ENCODE results near the gene POLR2L.

Gene POLR2L

DNA sequence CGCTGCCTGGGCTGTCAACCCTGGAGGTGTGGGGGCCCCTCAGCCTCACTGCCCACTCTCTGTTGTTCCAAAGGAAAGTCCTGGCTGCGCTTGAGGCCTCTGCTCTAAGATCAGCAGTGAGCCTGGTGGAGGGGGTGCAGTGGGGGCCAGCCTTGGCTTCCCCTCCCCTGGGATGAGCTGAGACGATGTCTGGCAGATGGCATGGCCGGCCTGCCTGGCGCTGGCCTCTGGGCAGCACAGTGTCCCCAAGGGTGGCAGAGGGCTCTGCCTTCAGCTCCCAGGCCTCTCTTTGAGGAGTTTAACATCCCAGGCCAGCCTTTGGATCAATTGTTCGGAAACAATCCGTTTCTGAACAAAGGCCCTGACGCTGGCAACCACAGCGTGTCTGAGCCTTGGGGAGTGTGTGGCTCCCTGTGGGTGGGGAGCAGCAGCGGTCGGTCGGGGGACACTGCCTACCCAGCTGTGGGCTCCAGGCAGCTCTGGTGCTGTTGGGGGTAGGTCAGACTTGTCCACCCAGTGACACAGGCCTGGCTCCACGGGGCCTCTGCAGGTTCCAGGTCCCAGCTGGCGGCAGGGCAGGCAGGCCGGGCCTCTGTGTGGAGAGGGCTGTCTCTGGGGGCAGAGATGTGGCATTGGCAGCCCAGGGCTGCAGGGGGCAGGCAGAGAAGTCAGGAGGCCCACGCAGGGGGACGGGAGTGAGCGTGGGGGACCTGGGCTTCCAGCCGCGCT is 12.4 kb upstream of the POLR2L start:
- no peak for DNase-seq (ENCODE audit: low spot score)

DNA sequence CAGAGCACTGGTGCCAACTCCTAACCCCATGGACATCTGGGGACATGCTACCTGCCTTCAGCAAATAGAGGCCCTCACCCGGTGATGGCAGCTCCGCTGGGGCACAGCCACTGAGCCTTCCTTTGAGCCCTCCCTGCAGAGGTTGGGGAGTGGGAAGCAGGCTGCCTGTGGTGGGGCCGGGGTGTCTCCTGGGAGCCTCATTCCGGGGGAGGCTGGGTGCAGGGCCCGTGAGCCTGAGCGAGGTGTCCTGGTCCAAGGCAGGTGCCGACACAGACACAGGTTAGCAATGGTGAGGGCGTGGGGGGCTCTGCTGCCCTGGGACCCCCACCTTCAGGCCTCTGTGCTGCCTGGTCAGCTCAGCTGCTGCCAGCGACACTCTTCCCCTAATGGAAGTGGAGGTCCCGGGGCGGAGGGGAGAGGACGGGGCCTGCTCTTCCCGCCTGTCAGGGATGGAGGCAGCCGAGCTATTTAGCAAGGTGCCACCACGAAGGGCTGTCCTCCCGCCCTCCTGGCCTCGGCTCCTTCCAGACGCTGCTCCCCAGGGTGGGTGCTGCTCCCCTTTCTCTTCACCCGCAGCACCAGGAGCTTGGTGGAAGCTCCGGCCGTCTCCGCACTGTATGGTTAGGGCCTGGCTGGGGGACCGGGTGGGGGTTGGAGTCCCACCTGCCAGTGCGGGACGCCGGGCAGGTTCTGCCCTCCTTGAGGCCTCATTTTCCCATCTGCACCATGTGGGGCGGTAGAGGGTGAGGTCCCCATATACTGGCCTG is 11.5 kb upstream of the POLR2L start:
- DNase-seq (ENCODE audit: low spot score), result no peak

DNA sequence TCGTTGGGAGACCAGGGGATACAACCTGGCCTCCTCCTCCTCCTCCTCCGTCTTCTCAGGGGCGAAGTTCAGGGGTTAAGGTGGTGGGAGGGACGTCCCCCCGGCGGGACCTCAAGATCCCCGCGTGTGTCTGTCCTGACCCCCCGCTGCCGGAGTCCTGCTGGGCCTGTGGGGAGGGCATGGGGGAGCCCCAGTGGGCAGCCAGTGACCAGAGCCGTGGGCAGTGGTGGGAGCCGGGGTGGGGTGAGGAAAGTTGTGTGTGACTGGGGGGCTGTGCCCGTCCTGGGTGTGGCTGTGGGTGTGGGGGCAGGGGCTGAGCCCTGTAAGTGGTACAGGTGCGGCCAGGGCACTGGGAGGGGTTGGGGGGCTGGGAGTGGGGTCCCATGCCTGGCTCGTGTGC is 10.4 kb upstream of the POLR2L start:
- DNase-seq (ENCODE audit: low spot score), result no peak

DNA sequence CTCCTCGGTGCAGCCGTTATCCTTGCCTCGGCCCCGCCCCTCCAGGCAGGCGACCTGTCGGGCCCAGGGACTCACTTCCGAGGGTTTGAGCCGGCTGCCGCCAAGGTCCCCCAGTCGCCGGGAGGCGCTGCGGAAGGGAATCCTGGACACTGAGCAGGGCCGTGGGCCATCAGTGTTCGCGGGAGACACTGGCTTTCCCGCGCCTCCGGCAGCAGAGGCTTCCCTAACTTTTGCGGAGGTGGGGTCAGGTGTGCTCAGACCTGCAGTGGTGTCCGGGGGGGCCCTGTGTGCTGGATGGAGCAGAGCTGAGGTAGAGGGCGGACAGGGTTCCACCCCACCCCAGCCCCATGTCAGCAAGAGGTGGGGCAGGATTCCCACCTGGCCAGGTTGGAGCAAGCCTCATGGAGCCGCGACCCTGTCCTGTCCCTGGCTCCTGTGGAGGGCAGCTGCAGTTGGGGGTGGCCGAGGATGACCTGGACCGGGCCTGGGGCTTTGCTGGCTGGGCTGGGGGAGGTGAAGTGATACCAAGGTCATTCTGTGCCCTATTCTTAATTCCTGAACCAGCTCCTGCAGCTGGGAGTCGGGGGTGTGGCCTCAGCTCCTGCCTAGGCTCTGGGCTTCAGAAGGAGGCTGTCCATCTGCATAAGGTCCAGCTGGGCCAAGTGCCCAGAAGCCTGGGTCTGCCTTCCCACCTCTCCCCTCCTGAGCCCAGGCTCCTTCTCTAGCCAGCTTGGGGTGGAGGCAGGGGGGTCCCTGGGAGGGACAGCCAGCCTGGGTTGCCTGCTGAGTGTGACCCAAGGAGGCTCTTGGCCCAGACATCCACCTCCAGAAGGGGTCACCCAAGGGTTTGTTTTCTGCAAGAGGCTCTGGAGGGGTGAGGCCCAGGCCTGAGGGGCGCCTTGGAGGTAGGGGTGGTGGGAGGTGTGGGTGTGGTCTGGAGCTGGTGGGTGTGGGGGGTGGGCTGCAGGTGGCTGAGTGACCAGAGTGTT is 8.7 kb upstream of the POLR2L start:
- DNase-seq (ENCODE audit: low spot score), result no peak

DNA sequence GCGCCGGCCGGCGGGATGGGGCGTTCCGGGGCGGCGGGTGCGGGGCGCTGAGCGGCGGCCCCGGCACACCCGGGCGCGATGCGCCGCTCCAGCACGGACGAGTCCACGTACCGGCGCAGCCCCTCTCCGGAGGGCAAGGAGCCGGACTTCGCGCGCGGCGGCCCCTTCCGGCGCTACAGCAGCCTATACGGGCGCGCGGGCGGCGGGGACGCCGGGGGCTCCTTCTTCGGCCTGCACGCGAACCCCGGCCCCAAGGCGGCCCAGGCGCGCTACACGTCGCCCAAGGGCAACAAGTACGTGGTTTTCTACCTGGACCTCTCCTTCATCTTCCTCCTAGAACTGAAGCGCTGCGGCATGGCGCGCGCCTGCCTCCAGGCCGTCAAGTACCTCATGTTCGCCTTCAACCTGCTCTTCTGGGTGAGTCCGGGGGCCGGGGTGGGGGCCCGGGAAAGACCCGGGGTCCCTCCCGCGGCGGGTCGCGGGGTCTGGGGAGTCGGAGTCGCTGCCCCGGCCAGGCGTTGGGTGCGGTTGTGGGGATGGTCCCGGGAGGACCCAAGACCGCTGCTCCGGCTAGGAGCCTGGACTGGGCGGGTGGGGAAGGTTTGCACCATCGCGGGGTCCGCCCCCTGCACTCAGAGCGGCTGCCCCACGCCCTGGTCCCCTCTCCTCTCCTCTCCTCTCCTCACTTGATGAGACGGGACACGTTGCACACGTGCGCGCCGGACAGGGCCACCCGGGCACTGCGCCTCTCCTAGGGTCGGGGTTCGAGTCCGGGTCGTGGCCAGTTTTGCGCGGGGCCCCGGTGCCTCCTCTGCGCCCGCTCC is 7.8 kb upstream of the POLR2L start:
- no peak for DNase-seq (ENCODE audit: low spot score)

DNA sequence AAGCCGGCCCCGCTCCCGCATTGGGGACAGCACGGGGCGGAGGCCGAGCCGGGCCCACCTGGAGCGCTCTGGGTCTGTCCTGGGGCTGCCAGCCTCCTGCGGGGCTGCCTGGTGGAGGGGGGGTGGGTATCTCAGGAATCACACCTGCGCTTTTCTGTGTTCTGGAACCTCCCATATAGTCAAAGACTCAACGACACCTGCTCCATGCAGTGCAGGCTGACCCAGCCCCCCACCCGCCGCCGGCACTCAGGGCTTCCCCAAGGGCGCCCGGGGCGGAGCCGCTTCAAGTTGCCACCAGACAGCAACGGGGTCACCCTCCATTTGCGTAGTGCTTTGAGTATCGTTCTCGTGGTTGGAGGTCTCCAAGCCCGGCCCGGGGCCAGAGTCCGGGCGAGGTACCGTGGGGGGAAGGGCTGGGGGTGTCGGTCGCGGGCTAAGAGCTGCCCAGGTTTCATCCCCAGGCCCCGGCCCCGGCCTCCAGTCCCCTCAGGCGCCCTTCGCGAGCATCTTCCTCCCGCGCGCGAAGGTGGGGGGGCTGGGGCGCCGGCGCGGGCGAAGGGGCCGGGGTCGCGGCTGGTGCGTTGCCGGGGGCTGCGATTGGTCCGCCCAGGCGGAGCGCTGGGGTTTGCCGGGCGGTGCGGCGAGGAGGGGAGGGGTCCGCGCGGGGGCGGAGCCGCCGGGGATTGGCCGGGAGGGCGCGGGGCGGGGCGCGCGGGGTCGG is 6.9 kb upstream of the POLR2L start:
- no peak for DNase-seq (ENCODE audit: low spot score)

DNA sequence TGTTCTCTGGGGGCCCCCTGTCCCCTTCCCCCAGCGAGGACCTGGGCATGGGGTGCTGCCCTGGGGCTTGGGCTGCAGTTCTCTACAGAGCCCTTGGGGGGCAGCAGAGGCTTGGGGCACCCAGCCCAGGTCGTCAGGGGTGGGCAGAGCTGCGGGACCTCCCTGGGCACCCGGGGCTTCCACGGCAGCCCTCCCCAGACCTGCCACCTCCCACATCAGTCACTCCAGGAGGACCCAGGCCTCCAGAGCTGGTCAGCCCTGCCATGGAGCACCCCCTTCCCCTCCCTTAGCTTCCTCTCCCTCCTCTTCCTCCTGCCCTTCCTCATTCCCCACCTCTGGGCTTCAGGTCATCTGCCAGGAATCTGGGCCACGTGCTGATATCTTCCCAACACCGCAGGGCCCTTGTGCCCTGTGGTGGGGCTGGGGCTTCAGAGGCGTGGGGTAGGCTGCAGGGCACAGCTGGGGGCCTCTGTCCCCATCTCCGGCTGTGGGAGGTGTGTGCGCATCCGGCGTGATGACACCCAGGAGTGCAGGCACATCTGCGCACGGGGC is 6.1 kb upstream of the POLR2L start:
- DNase-seq (ENCODE audit: low spot score), result no peak

DNA sequence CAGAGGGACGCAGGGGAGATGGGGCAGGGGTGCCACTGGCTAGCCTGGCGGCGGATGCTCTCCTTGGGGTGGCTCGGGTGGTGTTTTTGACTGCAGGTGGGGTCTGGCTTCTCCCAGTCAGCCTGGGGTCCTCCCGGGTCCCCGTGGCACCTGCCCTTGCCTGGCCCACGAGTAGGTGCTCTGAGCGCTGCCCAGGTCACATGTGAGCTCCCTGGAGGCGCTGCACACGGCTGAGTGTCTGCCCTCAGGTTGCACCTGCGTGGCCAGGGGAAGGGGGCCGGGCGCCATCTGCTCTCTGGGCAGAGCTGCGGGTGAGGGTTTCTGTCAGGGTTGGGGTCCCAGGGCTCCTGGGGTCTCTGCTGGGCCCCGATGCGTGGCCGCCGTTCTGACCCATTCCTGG is 5.5 kb upstream of the POLR2L start:
- no peak for DNase-seq (ENCODE audit: low spot score)

DNA sequence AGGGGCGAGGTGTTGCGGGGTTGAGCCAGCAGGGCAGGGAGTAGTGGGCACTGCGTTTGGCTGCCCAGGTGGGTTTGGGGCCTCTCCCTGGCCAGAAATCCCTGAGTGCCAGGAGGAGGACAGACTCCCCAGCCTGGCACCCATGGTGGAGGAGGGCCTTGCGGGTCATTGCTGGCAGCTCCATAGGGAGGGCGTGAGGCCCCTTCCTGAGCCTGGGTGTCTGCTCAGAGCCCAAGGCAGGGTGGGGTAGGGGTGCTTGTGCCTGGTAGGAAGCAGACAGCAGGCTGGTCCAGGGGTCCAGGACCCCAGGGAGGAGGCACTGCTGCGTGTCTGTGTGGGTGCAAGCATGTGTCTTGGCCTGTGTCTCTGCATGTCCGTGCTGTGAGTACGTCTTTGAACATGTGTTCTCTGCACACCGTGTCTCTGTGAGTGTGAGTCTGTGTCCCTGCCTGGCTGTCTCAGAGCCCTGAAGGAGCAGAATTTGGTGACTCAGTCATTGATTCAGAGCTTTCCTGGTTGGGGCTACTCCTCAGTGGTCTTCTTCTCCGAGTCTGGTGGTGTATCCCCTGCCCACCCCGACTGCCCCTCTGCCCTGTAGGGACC is 4.3 kb upstream of the POLR2L start:
- DNase-seq (ENCODE audit: low spot score), result no peak

DNA sequence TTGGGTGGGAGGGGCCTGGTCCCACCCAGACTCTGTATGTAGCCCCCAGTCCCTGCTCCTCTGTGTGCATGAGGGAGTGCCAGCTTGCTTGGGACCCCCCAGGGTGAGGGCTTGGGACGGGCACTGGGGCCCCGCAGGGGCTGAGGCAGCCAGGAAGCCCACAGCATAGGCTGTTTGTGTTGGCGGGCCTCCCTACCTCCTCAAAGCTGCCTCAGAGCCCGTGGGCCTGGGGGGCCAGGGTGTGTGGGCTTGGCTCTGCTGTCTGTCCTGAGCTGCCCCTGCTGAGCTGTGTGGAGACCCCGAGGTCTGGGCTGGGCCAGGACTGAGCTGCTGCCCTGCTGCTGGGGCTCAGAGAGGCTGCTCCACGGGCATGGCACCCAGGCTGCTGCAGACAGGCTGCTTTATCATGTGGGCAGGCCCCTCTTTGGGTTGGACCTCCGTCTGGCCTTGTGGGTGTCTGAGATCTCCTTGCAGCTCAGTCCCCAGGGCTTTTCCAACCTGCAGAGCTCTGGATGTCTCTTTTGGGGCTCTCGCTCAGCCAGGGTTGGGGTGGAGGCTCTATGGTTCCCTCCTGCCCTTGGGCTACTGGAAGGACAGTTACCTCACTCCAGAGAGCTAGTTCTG is 3.7 kb upstream of the POLR2L start:
- DNase-seq (ENCODE audit: low spot score), result no peak

DNA sequence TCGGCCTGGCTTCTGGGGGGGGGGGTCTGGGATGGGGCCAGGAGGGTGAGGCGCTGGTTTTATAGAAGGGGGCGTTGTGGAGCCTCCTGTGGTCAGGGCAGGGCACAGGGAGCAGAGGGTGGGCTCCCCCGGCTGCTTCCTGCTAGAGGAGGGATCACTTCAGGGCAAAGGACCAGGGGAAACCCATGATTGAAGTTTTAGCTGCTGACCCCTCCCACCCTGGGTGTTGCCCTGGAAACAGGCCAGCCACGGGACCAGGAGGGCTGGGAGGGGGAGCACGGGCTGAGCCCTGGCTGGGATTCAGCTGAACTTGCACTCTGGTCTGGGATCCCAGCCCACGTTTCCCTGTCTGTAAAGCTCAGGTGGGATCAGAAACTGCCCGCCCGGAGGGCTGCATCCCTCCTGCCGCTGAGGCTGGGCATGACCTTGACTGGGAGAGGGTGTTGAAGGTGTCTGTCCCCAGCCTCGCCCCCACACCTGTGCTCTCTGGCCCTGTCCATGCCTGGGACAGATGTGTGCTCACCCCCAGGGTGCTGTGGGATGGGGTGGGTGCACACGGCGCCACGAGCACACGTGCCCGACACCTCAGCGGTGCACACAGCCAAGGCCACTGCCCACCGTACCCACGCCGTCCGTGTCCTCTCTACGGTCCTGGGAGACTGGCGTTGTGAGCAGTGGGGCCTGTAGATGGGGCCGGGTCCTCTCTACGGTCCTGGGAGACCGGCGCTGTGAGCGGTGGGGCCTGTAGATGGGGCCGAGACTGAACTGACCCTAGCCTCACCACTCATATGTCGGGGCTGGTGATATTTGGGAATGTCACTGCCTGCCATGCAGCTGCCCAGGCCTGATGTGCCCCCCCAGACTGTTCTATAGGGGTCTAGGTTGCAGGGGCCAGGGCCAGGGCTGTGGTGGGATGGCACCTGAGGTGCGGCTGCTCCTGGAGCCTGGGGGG is 2.6 kb upstream of the POLR2L start:
- peak; percentile 82 for DNase-seq (ENCODE audit: low spot score)

DNA sequence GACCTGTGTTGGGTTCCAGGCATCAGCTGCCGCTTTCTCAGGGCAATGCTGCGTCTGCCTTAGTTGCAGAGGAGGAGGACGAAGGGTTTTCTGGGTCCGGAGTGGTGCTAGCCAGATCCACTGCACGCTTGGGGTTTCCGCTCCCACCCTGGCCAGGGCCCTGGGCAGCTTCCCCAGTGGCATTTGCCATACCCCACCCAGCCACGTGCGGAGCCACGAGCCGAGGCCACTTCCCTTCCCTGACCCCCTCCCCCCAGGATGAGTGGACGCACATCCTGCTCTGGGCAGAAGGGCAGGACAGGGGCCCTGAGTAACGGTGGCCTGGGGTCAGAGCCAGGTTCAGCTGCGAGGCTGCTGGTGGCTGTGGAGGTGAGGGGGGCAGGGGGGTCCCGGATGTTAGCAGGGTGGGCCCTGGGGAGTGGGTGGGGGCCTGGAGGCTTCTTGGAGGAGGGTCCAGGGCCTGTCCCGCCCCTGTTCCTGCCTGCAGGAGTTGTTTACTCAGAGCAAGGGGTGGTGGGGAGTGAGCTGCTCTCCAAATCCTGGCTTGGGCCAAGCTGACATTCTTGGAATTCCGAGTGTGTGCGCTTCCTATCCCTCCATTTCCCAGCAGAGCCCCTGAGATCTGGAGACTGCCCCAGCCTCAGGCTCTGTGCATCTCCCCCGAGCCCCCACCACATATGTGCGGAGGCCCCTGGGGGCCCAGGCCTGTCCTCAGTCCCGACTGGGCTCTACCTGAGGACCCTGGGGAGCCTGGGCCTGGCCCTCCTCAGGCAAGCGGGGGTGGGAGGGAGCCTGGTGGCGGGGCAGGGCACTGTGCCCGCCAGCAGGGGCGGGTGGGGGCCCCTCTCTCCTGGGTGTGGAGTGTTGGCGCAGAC is 1.7 kb upstream of the POLR2L start:
- peak; percentile 78 for DNase-seq (ENCODE audit: low spot score)

DNA sequence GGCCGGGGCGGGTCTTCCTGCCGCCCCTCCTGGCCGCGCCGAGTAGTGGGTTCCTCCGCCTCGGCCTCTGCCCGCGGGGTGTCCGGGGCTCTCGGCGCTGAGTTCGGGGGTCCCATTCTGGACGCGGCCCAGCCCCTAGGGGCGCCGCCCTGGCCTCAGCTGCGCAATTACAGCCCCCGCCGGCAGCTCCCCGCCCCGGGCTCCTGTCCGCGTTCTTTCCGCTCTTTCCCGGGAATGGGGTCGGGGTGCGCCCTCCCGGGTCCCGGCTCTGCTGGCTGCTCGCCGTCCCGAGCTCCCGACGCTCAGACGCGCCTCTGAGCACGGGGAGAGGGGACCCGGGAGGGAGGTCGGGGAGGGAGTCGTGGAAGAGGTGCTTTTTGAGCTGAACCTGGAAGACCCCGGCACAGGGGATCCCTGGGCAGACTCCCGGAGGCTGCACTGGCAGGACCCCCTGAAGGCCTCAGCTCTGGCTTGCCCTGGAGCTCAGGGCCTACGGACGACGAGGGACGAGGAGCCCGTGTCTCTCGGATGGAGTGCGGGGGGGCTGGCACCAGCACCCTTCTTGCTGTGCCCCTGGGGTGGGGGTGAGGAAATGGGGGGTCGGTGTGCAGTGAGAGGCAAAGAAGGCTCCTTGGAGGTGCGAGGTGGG is 881 bp upstream of the POLR2L start:
- DNase-seq (ENCODE audit: low spot score), result no peak

DNA sequence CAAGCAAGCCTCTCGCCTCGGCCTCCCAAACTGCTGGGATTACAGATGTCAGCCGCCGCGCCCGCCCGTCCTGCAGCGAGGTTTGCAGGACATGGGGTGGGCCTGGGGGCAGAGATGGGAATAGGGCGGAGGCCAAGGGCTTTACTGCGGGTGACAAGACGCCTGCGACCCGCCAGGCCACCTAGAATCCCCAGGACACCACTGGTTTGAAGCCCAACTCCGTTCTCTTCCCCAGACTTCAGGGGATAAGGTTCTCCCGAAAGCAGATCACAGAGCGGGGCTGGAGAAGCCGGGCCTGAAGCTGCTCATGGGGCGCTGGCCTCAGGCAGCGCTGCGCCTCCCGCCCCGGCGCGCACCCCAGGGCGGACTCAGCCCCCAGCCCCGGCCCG is 354 bp downstream of the POLR2L start:
- no peak for DNase-seq (ENCODE audit: low spot score)

DNA sequence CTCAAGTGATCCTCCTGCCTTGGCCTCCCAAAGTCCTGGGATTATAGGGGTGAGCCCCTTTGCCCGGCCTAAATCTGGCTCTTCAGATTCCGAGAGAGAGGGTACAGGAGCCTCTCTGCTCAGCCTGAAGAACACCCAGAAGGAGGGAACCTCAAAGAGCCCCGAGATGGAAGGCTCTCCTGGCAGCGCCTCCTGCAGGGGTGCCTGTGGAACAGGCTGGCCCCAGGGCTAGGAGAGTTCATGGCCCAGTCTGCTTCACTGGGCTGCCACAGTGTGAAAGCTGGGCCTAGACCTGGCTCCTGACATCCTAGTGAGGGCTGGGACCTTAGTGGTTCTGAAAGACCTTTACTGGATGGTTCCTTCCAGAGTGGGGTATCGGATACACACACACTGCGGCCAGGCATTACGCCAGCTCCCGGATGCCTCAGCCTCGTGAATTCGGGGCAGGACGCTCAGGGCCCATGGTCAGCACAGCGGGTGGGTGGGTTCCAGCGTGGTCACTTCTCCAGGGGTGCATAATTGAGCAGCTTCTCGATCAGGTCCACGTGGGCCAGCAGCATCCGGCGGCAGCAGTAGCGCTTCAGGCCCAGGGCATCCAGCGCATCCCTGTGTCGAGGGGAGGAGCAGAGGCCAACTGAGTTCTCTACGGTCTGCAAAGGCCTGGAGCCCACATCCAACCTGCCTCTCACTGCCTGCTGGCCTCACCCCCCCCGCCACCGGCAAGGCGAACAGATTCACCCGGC is 2.3 kb downstream of the POLR2L start:
- no peak for DNase-seq (ENCODE audit: low spot score)

DNA sequence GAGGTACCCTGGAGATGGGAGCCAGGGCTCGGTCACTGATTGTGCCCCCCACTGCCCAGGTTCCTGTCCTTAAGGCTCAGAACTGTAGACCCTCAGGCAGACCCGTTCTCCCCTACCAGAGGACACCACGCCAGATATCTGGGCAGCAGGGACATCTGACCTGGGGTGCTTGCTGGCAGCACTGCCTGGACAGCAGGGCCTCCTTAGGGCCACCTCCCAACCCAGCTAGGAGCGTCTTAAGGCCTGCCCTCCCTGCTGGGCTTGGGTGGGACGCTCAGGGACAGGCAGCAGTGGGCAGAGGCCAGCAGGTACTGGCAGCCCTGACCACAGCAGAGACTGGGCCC is 3.1 kb downstream of the POLR2L start:
- no peak for DNase-seq (ENCODE audit: low spot score)
